NB4 (cell line): ENCODE results near the gene TUT1.
A peak's percentile ranks its signal among the peaks of the same experiment; 100 is the strongest.

Experiments used
- DNase-seq: peaks from one replicate; pipeline ENCODE4 v3.0.0; 2010; ENCODE audit warnings: low read depth
- H3K4me3 ChIP-seq: one replicate; pipeline ENCODE4 v1.5.1; 2011; ENCODE audit warnings: mild to moderate bottlenecking, low read depth, low read length, moderate library complexity
- MYC ChIP-seq: IDR thresholded peaks from 2 replicates; pipeline ENCODE4 v1.6.1; 2011; ENCODE audit warnings: low read depth, low read length
- POLR2A ChIP-seq: IDR thresholded peaks from 2 replicates; pipeline ENCODE4 v1.6.1; 2011; ENCODE audit warnings: mild to moderate bottlenecking; ENCODE audit not compliant: insufficient read length; ENCODE audit errors: extremely low read depth
- TF ChIP-seq, protein P1 (sequence below): IDR thresholded peaks from 2 replicates; pipeline ENCODE4 v1.6.1; 2011; ENCODE audit warnings: low read depth, low read length
- TF ChIP-seq, protein P2 (sequence below): IDR thresholded peaks from one replicate; pipeline ENCODE4 v1.5.1; 2012; ENCODE audit warnings: low read depth, low read length

The TUT1 gene

DNA sequence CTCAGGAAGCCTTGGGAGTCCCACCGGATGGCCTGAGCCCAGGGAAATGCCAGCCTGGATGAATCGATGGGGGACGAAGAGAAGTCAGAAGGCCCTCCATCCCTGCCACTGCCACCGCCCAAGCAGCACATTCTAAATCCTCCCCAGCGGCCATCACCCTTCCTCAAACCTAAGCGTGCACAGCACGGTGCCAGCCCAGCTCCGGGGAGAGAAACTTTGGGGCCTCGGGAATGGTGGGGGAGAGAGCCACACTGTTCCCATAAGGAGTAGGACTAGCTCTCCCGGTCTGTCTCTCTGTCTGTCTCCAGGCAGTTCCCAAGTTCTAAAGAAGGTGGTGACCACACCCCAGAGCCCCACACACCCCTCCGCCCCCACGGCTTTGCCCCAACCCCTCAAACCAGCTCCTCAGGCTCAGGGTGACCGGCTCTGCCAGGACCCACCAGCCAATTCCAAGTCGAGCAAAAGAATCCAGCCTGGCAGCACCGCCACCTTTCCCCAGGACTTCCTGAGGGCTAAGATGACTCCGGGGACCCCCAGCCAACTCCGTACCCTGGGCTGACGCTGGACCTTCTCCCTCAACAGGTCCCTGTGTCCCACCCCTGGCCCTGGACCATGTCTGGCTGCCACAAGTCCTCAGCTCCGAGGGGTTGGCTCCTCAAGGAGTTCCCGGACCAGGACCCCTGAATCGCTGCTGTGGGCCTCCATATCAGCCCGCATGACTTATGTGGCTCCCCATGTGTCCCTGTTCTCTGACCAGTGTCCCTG is 47.5 kb downstream of the TUT1 start:
- TF ChIP-seq, protein P1, sequence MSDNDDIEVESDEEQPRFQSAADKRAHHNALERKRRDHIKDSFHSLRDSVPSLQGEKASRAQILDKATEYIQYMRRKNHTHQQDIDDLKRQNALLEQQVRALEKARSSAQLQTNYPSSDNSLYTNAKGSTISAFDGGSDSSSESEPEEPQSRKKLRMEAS = no peak
- no peak for DNase-seq
- peak overlapping the region; percentile 83 for H3K4me3 ChIP-seq

DNA sequence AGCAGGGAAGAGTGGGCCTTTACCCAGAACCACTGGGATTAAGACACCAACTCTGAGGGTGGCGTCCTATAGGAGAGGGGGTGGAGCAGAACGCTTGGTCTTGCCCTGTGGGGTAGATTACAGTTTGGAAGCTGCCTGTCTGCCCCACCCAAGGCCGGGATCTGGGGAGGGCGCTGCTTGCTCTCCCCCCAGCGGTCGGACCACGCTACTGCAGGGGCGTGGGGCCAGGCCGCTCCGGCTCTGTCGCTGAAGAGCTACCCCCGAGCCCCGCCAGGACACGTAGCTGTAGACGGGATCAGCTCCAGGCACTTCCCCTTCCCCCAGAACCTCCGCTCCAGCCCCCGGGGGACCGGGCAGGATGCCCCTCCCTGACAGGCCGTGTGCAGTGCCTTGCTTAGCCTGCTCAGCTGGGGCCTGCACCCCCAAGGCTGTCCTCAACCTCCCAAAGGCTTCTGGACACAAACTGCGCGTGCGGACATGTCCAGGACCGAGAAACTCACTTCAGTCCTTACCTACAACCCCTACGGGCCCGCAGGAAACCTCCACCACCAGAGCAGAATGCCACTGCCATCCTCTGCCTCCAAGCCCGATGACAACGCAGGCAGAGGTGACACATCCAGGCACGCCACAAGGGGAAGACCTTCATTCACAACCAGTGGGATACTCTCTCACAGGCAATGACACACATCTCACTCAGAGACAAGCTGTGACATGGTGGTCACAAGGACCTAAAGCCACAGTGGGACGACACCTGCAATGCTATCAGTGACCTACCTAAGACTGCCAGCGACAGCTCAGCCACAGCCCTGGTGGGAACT is 48.4 kb downstream of the TUT1 start:
- TF ChIP-seq POLR2A = no peak
- TF ChIP-seq, protein P1 = peak; percentile 38; the same call in 1 of the 2 replicates
- TF ChIP-seq MYC = no peak; the same call in 1 of the 2 replicates
- TF ChIP-seq, protein P2, sequence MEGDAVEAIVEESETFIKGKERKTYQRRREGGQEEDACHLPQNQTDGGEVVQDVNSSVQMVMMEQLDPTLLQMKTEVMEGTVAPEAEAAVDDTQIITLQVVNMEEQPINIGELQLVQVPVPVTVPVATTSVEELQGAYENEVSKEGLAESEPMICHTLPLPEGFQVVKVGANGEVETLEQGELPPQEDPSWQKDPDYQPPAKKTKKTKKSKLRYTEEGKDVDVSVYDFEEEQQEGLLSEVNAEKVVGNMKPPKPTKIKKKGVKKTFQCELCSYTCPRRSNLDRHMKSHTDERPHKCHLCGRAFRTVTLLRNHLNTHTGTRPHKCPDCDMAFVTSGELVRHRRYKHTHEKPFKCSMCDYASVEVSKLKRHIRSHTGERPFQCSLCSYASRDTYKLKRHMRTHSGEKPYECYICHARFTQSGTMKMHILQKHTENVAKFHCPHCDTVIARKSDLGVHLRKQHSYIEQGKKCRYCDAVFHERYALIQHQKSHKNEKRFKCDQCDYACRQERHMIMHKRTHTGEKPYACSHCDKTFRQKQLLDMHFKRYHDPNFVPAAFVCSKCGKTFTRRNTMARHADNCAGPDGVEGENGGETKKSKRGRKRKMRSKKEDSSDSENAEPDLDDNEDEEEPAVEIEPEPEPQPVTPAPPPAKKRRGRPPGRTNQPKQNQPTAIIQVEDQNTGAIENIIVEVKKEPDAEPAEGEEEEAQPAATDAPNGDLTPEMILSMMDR = peak; percentile 95
- peak; percentile 96 for DNase-seq
- peak overlapping the region; percentile 46 for H3K4me3 ChIP-seq

DNA sequence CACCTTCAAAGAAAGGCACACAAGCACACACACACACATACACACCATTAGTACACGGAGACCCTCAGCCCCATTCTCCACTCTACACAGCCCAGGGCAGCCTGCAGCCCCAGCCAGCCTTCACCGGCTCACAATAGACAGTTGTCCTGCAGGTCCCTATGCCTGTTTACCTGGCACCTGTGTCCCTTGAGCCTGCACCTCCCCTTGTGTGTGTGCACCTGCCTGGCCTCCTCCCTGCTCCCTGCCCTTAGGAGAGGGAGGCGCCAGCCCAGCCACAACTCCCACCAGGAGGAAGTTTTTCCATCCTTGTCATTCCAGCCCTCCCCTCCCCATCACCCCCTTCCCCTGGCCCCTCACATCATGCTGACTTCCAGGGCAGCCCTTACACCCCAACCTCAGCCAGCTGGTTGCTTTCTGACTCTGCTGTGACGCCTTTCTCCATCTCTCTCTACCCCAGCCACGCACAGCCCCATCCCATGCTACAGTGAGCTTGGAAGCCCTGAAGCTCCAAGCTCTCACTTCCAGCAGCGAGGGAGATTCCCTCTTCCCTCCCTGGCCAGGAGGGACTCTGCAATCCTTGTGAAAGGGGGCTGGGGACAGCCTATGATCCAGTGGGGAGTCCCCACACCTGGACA is 49.1 kb downstream of the TUT1 start:
- no peak for DNase-seq
- TF ChIP-seq, protein P1 = no peak
- TF ChIP-seq POLR2A = no peak
- H3K4me3 ChIP-seq = peak overlapping the region; percentile 46

DNA sequence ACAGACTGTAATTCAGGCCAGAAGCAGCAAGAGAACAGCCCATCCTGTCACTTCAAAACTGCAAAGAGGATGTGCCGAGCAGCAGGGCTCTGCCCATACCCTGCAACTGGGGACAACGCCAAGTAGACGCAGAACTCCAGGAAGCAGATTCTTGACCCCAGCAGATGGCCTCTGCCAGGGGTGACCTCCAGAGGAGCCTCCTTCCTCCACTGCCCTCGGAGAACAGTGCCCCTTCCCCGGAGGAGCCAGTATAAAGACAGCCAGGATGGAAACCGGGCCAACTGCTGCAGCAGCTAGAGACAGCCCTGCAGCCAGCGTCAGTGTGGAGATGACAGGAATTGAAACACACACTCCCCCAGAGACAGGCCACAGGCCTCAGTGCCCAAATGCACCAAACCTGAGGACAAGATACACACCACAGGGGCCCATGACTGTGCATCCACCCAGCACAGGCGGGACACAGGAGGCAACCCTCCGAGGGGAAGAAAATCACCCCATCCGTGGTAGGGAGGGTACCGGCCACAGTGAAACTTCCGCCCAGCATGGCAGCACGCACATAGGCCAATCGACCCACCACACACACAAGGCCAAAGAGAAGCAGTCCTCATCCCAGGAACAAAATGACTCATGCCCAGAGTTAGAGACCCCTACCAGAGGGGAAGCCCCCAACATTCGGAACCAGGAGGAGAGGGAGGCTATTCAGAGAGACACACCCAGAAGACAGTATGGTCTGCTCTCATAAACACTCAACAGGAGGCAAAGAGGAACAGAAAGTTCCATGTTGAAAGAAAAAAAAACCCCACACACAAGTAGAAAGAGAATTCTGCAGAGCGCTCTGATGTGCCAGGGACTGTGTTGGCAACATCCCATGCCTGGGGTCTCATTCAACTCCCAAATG is 50.3 kb downstream of the TUT1 start:
- peak overlapping the region; percentile 40 for H3K4me3 ChIP-seq
- DNase-seq = peak; percentile 95
- TF ChIP-seq MYC (peak; percentile 51; the same call in 1 of the 2 replicates), POLR2A (peak; percentile 25)
- TF ChIP-seq, protein P2 = no peak
- TF ChIP-seq, protein P1 = peak; percentile 50; the same call in 1 of the 2 replicates

DNA sequence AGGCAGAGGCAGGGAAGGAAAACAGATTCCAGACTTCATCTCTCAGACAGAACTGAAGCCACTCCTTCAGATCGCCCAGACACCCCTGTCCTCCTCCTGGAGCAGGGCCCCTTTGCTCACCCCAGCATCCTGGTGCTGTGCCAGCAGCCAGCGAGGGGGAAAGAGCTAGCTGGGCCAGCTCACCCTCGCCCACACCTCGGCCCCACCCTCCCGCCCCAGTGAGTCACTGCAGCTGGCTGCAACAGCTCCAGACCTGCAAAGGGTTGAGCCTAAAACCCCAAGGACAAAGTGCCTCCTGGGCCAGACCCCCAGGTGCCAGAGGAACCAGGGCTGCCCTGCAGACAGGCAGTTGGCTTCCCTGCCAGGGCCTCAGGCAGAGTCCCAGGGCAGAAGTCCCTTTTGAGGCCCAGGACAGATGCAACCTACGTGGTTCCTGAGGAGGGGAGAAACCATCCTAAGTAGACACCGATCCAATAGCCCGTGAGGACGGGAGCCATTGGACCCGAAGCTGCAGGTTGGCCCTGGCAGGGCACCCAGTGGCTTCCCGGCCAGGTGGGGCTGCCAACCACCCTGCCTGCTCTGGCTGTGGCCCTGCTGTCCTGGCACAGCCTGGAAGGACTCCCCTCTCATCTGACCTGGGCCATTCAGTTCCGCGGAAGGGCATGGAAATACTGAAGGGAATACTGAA is 51.9 kb downstream of the TUT1 start:
- H3K4me3 ChIP-seq = peak overlapping the region; percentile 40
- TF ChIP-seq, protein P1 = 0 out of 2 replicates have a peak, but pooled peaks have one; percentile 19
- TF ChIP-seq POLR2A (no peak), MYC (peak; percentile 22; the same call in 1 of the 2 replicates)
- TF ChIP-seq, protein P2 = no peak
- DNase-seq = peak; percentile 87
